ENCODE results near the gene FKBP4.

The FKBP4 gene

GRCh38 chr12:2845280-2845679 lies 50.5 kb downstream of the FKBP4 start:
- DNase-seq (ENCODE audit: low read depth in 3 of 3): no peak

DNA sequence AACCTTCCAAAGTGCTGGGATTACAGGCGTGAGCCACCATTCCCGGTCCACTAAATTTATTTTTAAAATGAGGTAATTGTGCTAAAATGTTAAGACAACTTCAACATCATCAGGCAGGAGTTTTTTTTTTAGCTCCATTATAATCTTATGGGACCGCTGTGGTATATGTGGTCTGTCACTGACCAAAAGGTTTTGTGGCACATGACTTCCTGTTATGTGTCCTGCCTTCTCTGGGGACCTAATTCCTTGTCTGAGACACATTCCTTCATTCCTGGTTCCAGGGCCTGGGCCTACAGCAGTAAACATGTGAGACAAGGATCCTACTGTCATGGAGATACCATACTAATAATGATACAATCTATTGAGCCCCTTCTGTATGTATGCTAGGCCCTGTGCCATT lies 57.2 kb downstream of the FKBP4 start:
- no peak for DNase-seq (ENCODE audit: low read depth in 3 of 3)

GRCh38 chr12:2853626-2854025 lies 58.9 kb downstream of the FKBP4 start:
- DNase-seq (ENCODE audit: low read depth in 3 of 3): peak in 2 of 3 experiments; percentile 29 to 31

All from stimulated activated CD4-positive, alpha-beta T cell treated with anti-CD3 and anti-CD28 coated beads, TNF-alpha, amount 100 ng/mL, for 4 hours (primary cell).